ENCODE results near the gene WNK1.

The WNK1 gene

GRCh38 chr12:870378-870777 lies 118.0 kb downstream of the WNK1 start:
- no peak overlapping the region for H3K4me3 ChIP-seq (ENCODE audit: low read depth, low read length)
- in situ Hi-C loops (cut with HindIII; ENCODE audit: low sequenced_read_pairs) = no loop called here
- no peak for DNase-seq (ENCODE audit: low read depth)
- no peak for TF ChIP-seq CTCF (IDR thresholded peaks at IDR 0.05; ENCODE audit: low read depth, low read length, missing control alignments)

GRCh38 chr12:873954-874353 lies 121.6 kb downstream of the WNK1 start:
- no peak overlapping the region for H3K4me3 ChIP-seq (ENCODE audit: low read depth, low read length)
- in situ Hi-C loops (cut with HindIII; ENCODE audit: low sequenced_read_pairs) = no loop called here
- TF ChIP-seq CTCF (IDR thresholded peaks at IDR 0.05; ENCODE audit: low read depth, low read length, missing control alignments) = no peak
- DNase-seq (ENCODE audit: low read depth) = no peak

GRCh38 chr12:879641-880040 lies 127.3 kb downstream of the WNK1 start:
- no peak for DNase-seq (ENCODE audit: low read depth)
- in situ Hi-C loops (cut with HindIII; ENCODE audit: low sequenced_read_pairs) = no loop called here
- no peak for TF ChIP-seq CTCF (IDR thresholded peaks at IDR 0.05; ENCODE audit: low read depth, low read length, missing control alignments)
- no peak overlapping the region for H3K4me3 ChIP-seq (ENCODE audit: low read depth, low read length)

- no peak overlapping the region for H3K4me3 ChIP-seq (ENCODE audit: low read depth, low read length)
- no peak for DNase-seq (ENCODE audit: low read depth)
- no peak for TF ChIP-seq CTCF (IDR thresholded peaks at IDR 0.05; ENCODE audit: low read depth, low read length, missing control alignments)
- in situ Hi-C loops (cut with HindIII; ENCODE audit: low sequenced_read_pairs) = no loop called here
Observed at GRCh38 chr12:880656-881055, 128.3 kb downstream of the WNK1 start.

- no peak overlapping the region for H3K4me3 ChIP-seq (ENCODE audit: low read depth, low read length)
- no peak for DNase-seq (ENCODE audit: low read depth)
- in situ Hi-C loops (cut with HindIII; ENCODE audit: low sequenced_read_pairs) = no loop called here
- no peak for TF ChIP-seq CTCF (IDR thresholded peaks at IDR 0.05; ENCODE audit: low read depth, low read length, missing control alignments)
Observed at GRCh38 chr12:884746-885414, 132.5 kb downstream of the WNK1 start.

- no peak overlapping the region for H3K4me3 ChIP-seq (ENCODE audit: low read depth, low read length)
- in situ Hi-C loops (cut with HindIII; ENCODE audit: low sequenced_read_pairs) = no loop called here
- no peak for TF ChIP-seq CTCF (IDR thresholded peaks at IDR 0.05; ENCODE audit: low read depth, low read length, missing control alignments)
- DNase-seq (ENCODE audit: low read depth) = no peak
Observed at GRCh38 chr12:885701-886100, 133.3 kb downstream of the WNK1 start.

All from astrocyte of the cerebellum (primary cell).